Measurements from ENCODE around the gene SLC25A43.

- no peak for TF ChIP-seq ISL1 (CRISPR knock-in tag; IDR thresholded peaks at IDR 0.05)
- no peak for TF ChIP-seq OSR1 (CRISPR knock-in tag; IDR thresholded peaks at IDR 0.05)
- no peak for TF ChIP-seq PATZ1 (CRISPR knock-in tag; IDR thresholded peaks at IDR 0.05; ENCODE audit: borderline replicate concordance)
- TF ChIP-seq ZFP3 (CRISPR knock-in tag; IDR thresholded peaks at IDR 0.05) = no peak
- TF ChIP-seq ZNF8 (CRISPR knock-in tag; IDR thresholded peaks at IDR 0.05) = no peak
These were observed 98.0 kb downstream of the SLC25A43 start for GRCh38 chrX:119497185-119497584.
